IMR-90 (cell line): ENCODE measurements around the gene PTPRQ. TPM values are rescaled to one million over a fixed set of nuclear protein-coding genes. Genes with fewer than 3 reads are reported as not detected.
A peak's percentile ranks its signal among the peaks of the same experiment; 100 is the strongest.

Source experiments
- ATAC-seq: fragments of 200-7000 bp; cut with Tn5 transposase; 2 replicates; pipeline ENCODE4 v1.9.1; 2020; ENCODE audit warnings: low read depth, mild to moderate bottlenecking, moderate library complexity
- Bru-seq: library from RNA; stranded (reverse); fragments of 400-500 nt; gene quantifications from one replicate; lab custom pipeline; 2021; lab: Mats Ljungman, UMichigan
- BruChase-seq, 2 experiments: library from RNA; stranded (reverse); fragments of 400-500 nt; gene quantifications; one replicate each; lab custom pipeline; 2021; lab: Mats Ljungman, UMichigan
- BruUV-seq: library from RNA; stranded (reverse); fragments of 400-500 nt; replicated peaks from 2 replicates; lab custom pipeline; 2021; lab: Mats Ljungman, UMichigan
- CTCF ChIA-PET: fragments of 300-600 bp; formaldehyde crosslinking; extraction: SDS; loops from one replicate; lab custom pipeline; 2021; ENCODE audit warnings: antibody characterized with exemption; lab: Yijun Ruan, JAX
- POLR2A ChIA-PET: fragments of 300-600 bp; sonication (Branson Sonifier 250); formaldehyde crosslinking; loops from one replicate; lab custom pipeline; 2022; ENCODE audit warnings: antibody characterized with exemption; ENCODE audit not compliant: unreplicated experiment; lab: Charles Lee
- DNase-seq: peaks from one replicate; pipeline ENCODE4 v3.0.0; 2013
- H2AFZ ChIP-seq: replicated peaks from 2 replicates; pipeline ENCODE3; 2013; ENCODE audit warnings: low read length, mild to moderate bottlenecking; ENCODE audit not compliant: poor library complexity
- H2AK5ac ChIP-seq: 2 replicates; pipeline ENCODE4 v1.6.1; 2013; ENCODE audit warnings: low read depth, low read length, inconsistent platforms
- H2AK9ac ChIP-seq: replicated peaks from 2 replicates; pipeline ENCODE3; 2013; ENCODE audit warnings: mild to moderate bottlenecking, low read depth, low read length, moderate library complexity; ENCODE audit not compliant: poor library complexity
- H2BK120ac ChIP-seq: 2 replicates; pipeline ENCODE4 v1.6.1; 2013; ENCODE audit warnings: low read depth, low read length, inconsistent platforms
- H2BK15ac ChIP-seq: 3 replicates; pipeline ENCODE4 v1.6.1; 2013; ENCODE audit warnings: low read depth, low read length, inconsistent platforms
- H2BK20ac ChIP-seq: 2 replicates; pipeline ENCODE4 v1.6.1; 2013; ENCODE audit warnings: low read depth, mild to moderate bottlenecking, inconsistent platforms, low read length, moderate library complexity
- H2BK5ac ChIP-seq: 2 replicates; pipeline ENCODE4 v1.6.1; 2013; ENCODE audit warnings: mild to moderate bottlenecking, low read depth, low read length, inconsistent platforms; ENCODE audit not compliant: poor library complexity, severe bottlenecking
- H3K14ac ChIP-seq: replicated peaks from 2 replicates; pipeline ENCODE4 v1.6.1; 2013; ENCODE audit warnings: low read depth, low read length, inconsistent platforms
- H3K18ac ChIP-seq: 2 replicates; pipeline ENCODE4 v1.6.1; 2013; ENCODE audit warnings: low read depth, low read length, control low read depth
- H3K23ac ChIP-seq: 2 replicates; pipeline ENCODE4 v1.6.1; 2013; ENCODE audit warnings: low read depth, low read length, inconsistent platforms
- H3K27ac ChIP-seq: 2 replicates; pipeline ENCODE4 v1.5.1; 2013; ENCODE audit warnings: mild to moderate bottlenecking, control low read depth, low read length; ENCODE audit not compliant: insufficient read depth
- H3K27me3 ChIP-seq: 2 replicates; pipeline ENCODE4 v1.6.1; 2013; ENCODE audit warnings: low read length; ENCODE audit not compliant: control insufficient read depth, insufficient read depth
- H3K36me3 ChIP-seq: 2 replicates; pipeline ENCODE4 v1.6.1; 2013; ENCODE audit warnings: low read length, mixed read lengths; ENCODE audit not compliant: control insufficient read depth, insufficient read depth
- H3K4ac ChIP-seq: 2 replicates; pipeline ENCODE4 v1.6.1; 2013; ENCODE audit warnings: low read depth, low read length, inconsistent platforms
- H3K4me1 ChIP-seq: 2 replicates; pipeline ENCODE4 v1.6.1; 2013; ENCODE audit warnings: low read length, mixed read lengths; ENCODE audit not compliant: control insufficient read depth, insufficient read depth
- H3K4me2 ChIP-seq: 2 replicates; pipeline ENCODE4 v1.6.1; 2013; ENCODE audit warnings: low read depth, mild to moderate bottlenecking, control low read depth, low read length, moderate library complexity
- H3K4me3 ChIP-seq: 2 replicates; pipeline ENCODE4 v1.5.1; 2013; ENCODE audit warnings: low read depth, mild to moderate bottlenecking, control low read depth, low read length, moderate library complexity; ENCODE audit not compliant: insufficient read depth
- H3K56ac ChIP-seq: 2 replicates; pipeline ENCODE4 v1.6.1; 2013; ENCODE audit warnings: low read length, inconsistent platforms; ENCODE audit not compliant: insufficient read depth; ENCODE audit errors: extremely low read depth
- H3K79me1 ChIP-seq, 2 experiments: 2 replicates each; pipeline ENCODE4 v1.6.1; 2013; ENCODE audit warnings: low read length in 2 of 2, inconsistent platforms in 1 of 2, low read depth in 1 of 2
- H3K9ac ChIP-seq: 2 replicates; pipeline ENCODE4 v1.6.1; 2013; ENCODE audit warnings: low read depth, low read length, control low read depth
- H3K9me1 ChIP-seq: 2 replicates; pipeline ENCODE4 v1.6.1; 2013; ENCODE audit warnings: low read length, inconsistent platforms; ENCODE audit not compliant: insufficient read depth
- H3K9me3 ChIP-seq: 2 replicates; pipeline ENCODE4 v1.6.1; 2013; ENCODE audit warnings: low read length; ENCODE audit not compliant: control insufficient read depth, insufficient read depth
- H4K20me1 ChIP-seq: 2 replicates; pipeline ENCODE4 v1.6.1; 2013; ENCODE audit warnings: low read length, inconsistent platforms; ENCODE audit not compliant: insufficient read depth
- H4K5ac ChIP-seq: 2 replicates; pipeline ENCODE4 v1.6.1; 2013; ENCODE audit warnings: mild to moderate bottlenecking, low read depth, low read length, control low read depth
- H4K8ac ChIP-seq, 2 experiments: 2 replicates each; pipeline ENCODE4 v1.6.1; 2013; ENCODE audit warnings: low read depth in 2 of 2, low read length in 2 of 2, control low read depth in 1 of 2, inconsistent platforms in 1 of 2
- H4K91ac ChIP-seq: 2 replicates; pipeline ENCODE4 v1.6.1; 2013; ENCODE audit warnings: low read depth, low read length, inconsistent platforms; ENCODE audit not compliant: insufficient read depth
- CEBPB ChIP-seq: IDR thresholded peaks from 2 replicates; pipeline ENCODE4 v1.6.1; 2012; ENCODE audit warnings: low read depth, low read length, improper control_type of control experiment
- NFE2L2 ChIP-seq: fragments of 150-350 bp; IDR thresholded peaks from 2 replicates; pipeline ENCODE4 v1.6.1; 2016; ENCODE audit warnings: low read depth, mild to moderate bottlenecking, low read length
- SMC3 ChIP-seq: fragments of 150-350 bp; IDR thresholded peaks from 2 replicates; pipeline ENCODE4 v1.6.1; 2016; ENCODE audit warnings: low read depth, mild to moderate bottlenecking, antibody characterized with exemption, low read length, moderate library complexity
- WGBS, 2 experiments: methylation state at CpG; one replicate each; pipeline versions ENCODE4 v1.1.5 to v1.1.7; 2013; ENCODE audit warnings: missing lambda C conversion rate in 2 of 2; ENCODE audit not compliant: insufficient read length in 1 of 2; ENCODE audit errors: extremely low coverage in 2 of 2; 5-methylcytosine and 5-hydroxymethylcytosine counted together
- dilution Hi-C: fragments of 300-500 bp; cut with HindIII; formaldehyde crosslinking; loops from one replicate; pipeline ENCODE4 v1.14.3; 2018; ENCODE audit warnings: low sequenced_read_pairs; ENCODE audit not compliant: unreplicated experiment
- in situ Hi-C: fragments of 300-500 bp; cut with MboI; formaldehyde crosslinking; loops from 3 replicates; pipeline ENCODE4 v1.14.3; 2019; ENCODE audit warnings: low sequenced_read_pairs, inconsistent platforms, mixed read lengths
- intact Hi-C: fragments of 100-400 bp; cut with micrococcal nuclease; formaldehyde crosslinking; loops from 2 replicates; pipeline ENCODE4 v1.10.0; 2022
- long read RNA-seq: library from polyadenylated mRNA; unstranded; transcript quantifications from one replicate; pipeline ENCODE4 v2.0.0, GENCODE V29; 2021; ENCODE audit not compliant: unreplicated experiment
- polyA plus RNA-seq, 3 experiments: library from polyadenylated mRNA; depleted of rRNA; stranded (reverse); fragments of >200 nt; gene quantifications; 2 replicates each; pipeline ENCODE4 v1.2.3, GENCODE V29; 2012; ENCODE audit warnings: low replicate concordance in 1 of 3
- total RNA-seq: library from RNA; depleted of rRNA; stranded (reverse); fragments of >200 nt; gene quantifications from 2 replicates; pipeline ENCODE4 v1.2.3, GENCODE V29; 2012; rRNA removed

PTPRQ gene
- total RNA-seq = 1.4 and 2.8 TPM in 2 replicates
- 0.80 and 0.96 TPM in 2 replicates for polyA plus RNA-seq (2012; rRNA removed)
- 0.08 and 0.09 TPM in 2 replicates for polyA plus RNA-seq (2012; cell fraction: cytosol; rRNA removed)
- 0.40 and 6.3 TPM in 2 replicates for polyA plus RNA-seq (2012; cell fraction: nucleus; rRNA removed; ENCODE audit: low replicate concordance)
- Bru-seq, nascent RNA = percentile 41 among the genes with signal in this experiment
- percentile 43 among the genes with signal in this experiment for BruChase-seq, experiment 1, labeled RNA remaining after a 6-hour chase
- percentile 50 among the genes with signal in this experiment for BruChase-seq, experiment 2, labeled RNA remaining after a 2-hour chase
- long read RNA-seq = 0 reads

- in situ Hi-C loops (no loop called here), dilution Hi-C loops (no loop called here), intact Hi-C loops (no loop called here)
- Histone ChIP-seq H2BK5ac (peak within 1 kb of the TSS; percentile 95), H3K4me3 (no peak within 1 kb of the TSS), H2AFZ (no peak within 1 kb of the TSS), H3K4me2 (peak within 1 kb of the TSS; percentile 57; the same call in 1 of the 2 replicates), H3K79me1 (no peaks in the 10 kb centered on the region), H3K18ac (peak within 1 kb of the TSS; percentile 94), H3K9me3 (no peaks in the 10 kb centered on the region), H4K20me1 (no peaks in the 10 kb centered on the region), H4K8ac (peak within 1 kb of the TSS in 1 of 2 experiments; percentile 56; a peak in 1 of 4 replicates), H3K27me3 (no peaks in the 10 kb centered on the region), H2BK15ac (no peak within 1 kb of the TSS), H3K36me3 (no peaks in the 10 kb centered on the region), H3K9ac (no peak within 1 kb of the TSS), H2BK20ac (peak within 1 kb of the TSS; percentile 71; the same call in 1 of the 2 replicates), H3K4me1 (peaks cover 4% of the 10 kb centered on the region), H4K5ac (peak within 1 kb of the TSS; percentile 88; the same call in 1 of the 2 replicates), H3K23ac (no peak within 1 kb of the TSS), H3K14ac (peak within 1 kb of the TSS; percentile 25; the same call in 1 of the 2 replicates), H3K56ac (no peak within 1 kb of the TSS), H4K91ac (peak within 1 kb of the TSS; percentile 62; the same call in 1 of the 2 replicates), H2AK9ac (no peak within 1 kb of the TSS), H3K27ac (peak within 1 kb of the TSS; percentile 67; the same call in 1 of the 2 replicates), H2BK120ac (peak within 1 kb of the TSS; percentile 84), H3K9me1 (no peaks in the 10 kb centered on the region), H2AK5ac (peak within 1 kb of the TSS; percentile 73; the same call in 1 of the 2 replicates), H3K4ac (peak within 1 kb of the TSS; percentile 66)
- DNase-seq (peak; percentile 22), ATAC-seq (no peak)
- no peak for TF ChIP-seq SMC3
- peak; percentile 22; the same call in 1 of the 2 replicates for TF ChIP-seq CEBPB
- TF ChIP-seq NFE2L2 = no peak
- WGBS, 2 experiments = no CpG with 5 or more reads among the region's 4 CpGs
- CTCF ChIA-PET = no interaction called here
- POLR2A ChIA-PET = no interaction called here
- no TSS peak for BruUV-seq
Observed at GRCh38 chr12:80443974-80444666, at the start of gene PTPRQ. Gene PTPRQ, plus strand, starts transcription at chr12:80444235. Its CDS starts 111 bp downstream, at chr12:80444346.
